Prostate gland (tissue), 2 donors: ENCODE measurements around the gene STARD3NL. TPM values are rescaled to one million over a fixed set of nuclear protein-coding genes. Genes with fewer than 3 reads are reported as not detected.
"Not testable (repeated sequence)": the region's sequence is repeated elsewhere in the genome, so short reads cannot be mapped to it uniquely, and the experiment has no call there.

Experiments
- DNase-seq: peaks from one replicate; pipeline ENCODE4 v3.0.0-alpha.2; 2019; ENCODE audit warnings: low spot score
- H3K27ac ChIP-seq, 2 donors: fragments of 200-600 bp; sonication (generic); 2 replicates each; pipeline ENCODE4 v1.5.1; 2017 to 2019
- H3K27me3 ChIP-seq: fragments of 200-600 bp; sonication (generic); replicated peaks from 2 replicates; pipeline ENCODE4 v1.5.1; 2019; ENCODE audit not compliant: insufficient read depth
- H3K36me3 ChIP-seq, 2 donors: fragments of 200-600 bp; sonication (generic); 1 replicate in 1 of 2; 2 replicates in 1 of 2; pipeline versions ENCODE4 v1.5.1 to v1.8.1; 2017 to 2019
- H3K4me1 ChIP-seq: fragments of 200-600 bp; sonication (generic); replicated peaks from 2 replicates; pipeline ENCODE4 v1.5.1; 2019
- H3K4me3 ChIP-seq, 2 donors: fragments of 200-600 bp; sonication (generic); 2 replicates each; pipeline ENCODE4 v1.5.1; 2017 to 2019
- H3K9me3 ChIP-seq: fragments of 200-600 bp; sonication (generic); 2 replicates; pipeline ENCODE4 v1.5.1; 2017
- POLR2A ChIP-seq: fragments of 450-650 bp; IDR thresholded peaks from one replicate; pipeline ENCODE4 v1.6.1; 2016; ENCODE audit warnings: antibody characterized with exemption, mild to moderate bottlenecking
- POLR2AphosphoS5 ChIP-seq: sonication (generic); formaldehyde crosslinking; IDR thresholded peaks from one replicate; pipeline ENCODE4 v1.6.1; 2017; ENCODE audit warnings: antibody characterized with exemption
- WGBS: methylation state at CpG from one replicate; pipeline ENCODE4 v1.1.5; 2018; 5-methylcytosine and 5-hydroxymethylcytosine counted together
- intact Hi-C: fragments of 100-400 bp; cut with DNase I; formaldehyde crosslinking; loops from one replicate; pipeline ENCODE4 v1.14.2; 2022
- total RNA-seq, 2 donors: library from RNA; depleted of rRNA; stranded (reverse); fragments of >200 nt; gene quantifications; one replicate each; pipeline ENCODE4 v1.1.0, GENCODE V29; 2016
- TF ChIP-seq, protein P1 (sequence below), 4 experiments: fragments of 200-600 bp in 2 of 4; fragments of 450-650 bp in 2 of 4; sonication (generic) in 2 of 4; IDR thresholded peaks; 1 replicate in 3 of 4; 2 replicates in 1 of 4; pipeline ENCODE4 v1.5.1; 2016 to 2019; ENCODE audit warnings: antibody characterized with exemption in 4 of 4, mild to moderate bottlenecking in 2 of 4, moderate library complexity in 2 of 4

STARD3NL gene
- total RNA-seq, 2 donors from 2014 or later, result 49.0 to 78.3 TPM

DNA sequence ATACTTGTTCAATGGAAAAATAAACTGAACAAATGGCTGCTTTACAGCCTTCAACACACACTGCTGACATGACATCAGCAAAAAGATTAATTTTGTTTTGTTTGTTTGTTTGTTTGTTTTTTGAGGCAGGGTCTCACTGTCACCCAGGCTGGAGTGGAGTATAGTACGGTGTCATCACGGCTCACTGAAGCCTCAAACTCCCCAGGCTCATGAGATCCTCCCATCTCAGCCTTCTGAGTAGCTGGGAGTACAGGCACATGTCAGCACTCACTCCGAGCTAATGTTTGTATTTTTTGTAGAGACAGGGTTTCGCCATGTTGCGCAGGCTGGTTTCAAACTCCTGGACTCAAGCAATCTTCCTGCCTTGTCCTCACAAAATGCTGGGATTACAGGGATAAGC lies 84.5 kb downstream of the STARD3NL start:
- no peak for DNase-seq
- H3K27me3 ChIP-seq, result no peaks in the 10 kb centered on the region
- 93% methylated on average over 5 of the region's 5 CpGs for WGBS

DNA sequence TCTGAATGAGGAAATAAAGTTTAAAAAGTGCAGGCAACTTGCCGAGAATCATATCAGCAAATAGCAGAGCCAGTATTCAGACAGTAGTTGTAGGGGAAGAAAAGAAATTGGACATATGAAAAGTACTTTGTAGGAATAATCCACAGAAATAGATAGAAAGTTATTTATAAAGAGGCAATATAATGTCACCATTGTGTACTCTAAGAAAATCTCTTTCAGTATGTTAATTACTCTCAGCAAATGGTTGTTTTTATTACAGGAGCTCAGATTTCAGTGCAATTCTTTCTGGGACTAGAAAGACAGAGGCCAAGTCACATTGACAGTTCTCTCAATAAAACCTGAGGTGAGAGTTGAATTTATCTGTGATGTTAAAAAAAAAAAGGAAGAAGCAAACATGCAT lies 85.2 kb downstream of the STARD3NL start:
- 23% methylated on average over 1 of the region's 1 CpG for WGBS
- intact Hi-C loops, H3K27me3 ChIP-seq, H3K4me1 ChIP-seq, DNase-seq, H3K36me3 ChIP-seq, H3K9me3 ChIP-seq, H3K4me3 ChIP-seq: not testable (repeated sequence)
- peak overlapping the region; percentile 70 to 73 for H3K27ac ChIP-seq
- TF ChIP-seq POLR2AphosphoS5, result peak; percentile 9

More for the DNA sequence above, 84.5 kb downstream of the STARD3NL start:
- TF ChIP-seq POLR2A (no peak), POLR2AphosphoS5 (no peak)
- TF ChIP-seq, protein P1, sequence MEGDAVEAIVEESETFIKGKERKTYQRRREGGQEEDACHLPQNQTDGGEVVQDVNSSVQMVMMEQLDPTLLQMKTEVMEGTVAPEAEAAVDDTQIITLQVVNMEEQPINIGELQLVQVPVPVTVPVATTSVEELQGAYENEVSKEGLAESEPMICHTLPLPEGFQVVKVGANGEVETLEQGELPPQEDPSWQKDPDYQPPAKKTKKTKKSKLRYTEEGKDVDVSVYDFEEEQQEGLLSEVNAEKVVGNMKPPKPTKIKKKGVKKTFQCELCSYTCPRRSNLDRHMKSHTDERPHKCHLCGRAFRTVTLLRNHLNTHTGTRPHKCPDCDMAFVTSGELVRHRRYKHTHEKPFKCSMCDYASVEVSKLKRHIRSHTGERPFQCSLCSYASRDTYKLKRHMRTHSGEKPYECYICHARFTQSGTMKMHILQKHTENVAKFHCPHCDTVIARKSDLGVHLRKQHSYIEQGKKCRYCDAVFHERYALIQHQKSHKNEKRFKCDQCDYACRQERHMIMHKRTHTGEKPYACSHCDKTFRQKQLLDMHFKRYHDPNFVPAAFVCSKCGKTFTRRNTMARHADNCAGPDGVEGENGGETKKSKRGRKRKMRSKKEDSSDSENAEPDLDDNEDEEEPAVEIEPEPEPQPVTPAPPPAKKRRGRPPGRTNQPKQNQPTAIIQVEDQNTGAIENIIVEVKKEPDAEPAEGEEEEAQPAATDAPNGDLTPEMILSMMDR (IDR thresholded peaks at IDR 0.05), result no peak
- intact Hi-C loops, result no loop called here
- Histone ChIP-seq H3K27ac (peak overlapping the region; percentile 70 to 73), H3K4me1 (peaks cover 2% of the 10 kb centered on the region), H3K36me3 (no peaks in the 10 kb centered on the region), H3K9me3 (no peaks in the 10 kb centered on the region), H3K4me3 (no peak overlapping the region)

DNA sequence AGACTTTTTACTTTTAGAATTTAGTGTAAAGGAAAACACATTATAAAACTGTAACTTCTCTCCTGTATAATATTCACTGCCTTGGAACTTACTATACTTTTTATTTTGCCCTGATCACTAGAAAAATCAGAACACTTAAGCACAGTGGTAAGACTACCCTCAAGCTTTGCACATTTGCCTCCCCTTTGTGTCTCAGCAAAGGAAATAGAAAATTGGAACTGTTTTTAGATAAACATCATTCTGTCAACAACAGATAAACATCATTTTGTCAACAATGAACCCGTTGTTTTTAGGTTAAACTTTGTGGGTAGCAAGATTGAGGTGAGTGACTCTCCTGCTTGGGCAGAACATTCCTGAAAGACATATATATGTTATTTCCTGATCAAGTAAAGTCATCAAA lies 86.6 kb downstream of the STARD3NL start:
- H3K36me3 ChIP-seq, H3K4me3 ChIP-seq, H3K9me3 ChIP-seq, DNase-seq, H3K27me3 ChIP-seq, H3K4me1 ChIP-seq, intact Hi-C loops: not testable (repeated sequence)
- WGBS, result 19% methylated on average over 1 of the region's 1 CpG
- peak overlapping the region; percentile 69 to 73 for H3K27ac ChIP-seq

DNA sequence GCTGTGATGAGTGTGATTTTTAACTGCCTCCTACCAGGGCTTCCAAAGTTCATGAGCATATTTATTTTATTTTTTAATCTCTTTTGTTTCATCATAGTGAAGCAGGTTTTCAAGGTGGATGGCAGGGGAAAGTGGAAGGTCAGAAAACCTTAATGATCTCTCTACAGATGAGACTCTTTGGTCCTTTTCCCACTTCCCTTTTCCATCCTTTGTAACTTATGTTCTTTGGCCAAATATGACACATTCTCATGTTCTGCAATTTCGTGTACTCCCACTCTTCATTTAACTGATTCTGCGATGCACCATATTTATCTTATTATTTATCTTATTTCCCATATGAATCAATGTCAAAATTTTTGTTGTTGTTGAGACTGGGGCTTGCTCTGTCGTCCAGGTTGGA lies 87.9 kb downstream of the STARD3NL start:
- WGBS, result 61% methylated on average over 3 of the region's 3 CpGs
- H3K9me3 ChIP-seq, H3K4me3 ChIP-seq, H3K27me3 ChIP-seq, DNase-seq, intact Hi-C loops, H3K4me1 ChIP-seq, H3K36me3 ChIP-seq: not testable (repeated sequence)
- peak overlapping the region; percentile 42 to 73 for H3K27ac ChIP-seq

DNA sequence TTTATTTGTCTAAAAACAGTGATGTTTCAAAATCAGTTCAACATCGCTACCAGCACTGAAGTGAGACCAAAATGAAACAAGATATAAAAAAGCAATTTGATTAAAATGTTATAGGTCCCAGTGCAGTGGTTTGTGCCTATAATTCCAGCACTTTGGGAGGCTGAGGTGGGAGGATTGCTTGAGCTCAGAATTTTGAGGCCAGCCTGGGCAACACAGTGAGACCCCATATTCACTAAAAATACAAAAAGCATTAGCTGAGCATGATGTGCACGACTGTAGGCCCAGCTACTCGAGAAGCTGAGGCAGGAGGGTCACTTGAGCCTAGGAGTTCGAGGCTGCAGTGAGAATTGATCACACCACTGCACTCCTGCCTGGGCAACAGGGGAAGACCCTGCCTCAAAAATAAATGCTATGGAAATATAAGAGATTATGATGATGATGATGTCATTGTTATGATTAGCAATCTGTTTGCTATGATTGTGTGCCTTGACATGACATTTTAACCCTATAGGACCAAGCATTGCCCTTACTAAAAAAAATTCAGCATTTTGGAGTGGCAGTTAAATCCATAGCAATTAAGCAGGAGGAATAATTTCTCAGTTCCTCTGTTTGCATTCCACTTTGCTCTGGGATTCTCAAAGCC lies 91.8 kb downstream of the STARD3NL start:
- H3K27me3 ChIP-seq, DNase-seq, intact Hi-C loops, H3K4me3 ChIP-seq, H3K36me3 ChIP-seq, H3K4me1 ChIP-seq, H3K9me3 ChIP-seq, H3K27ac ChIP-seq: not testable (repeated sequence)
- WGBS, result 97% methylated on average over 4 of the region's 4 CpGs

DNA sequence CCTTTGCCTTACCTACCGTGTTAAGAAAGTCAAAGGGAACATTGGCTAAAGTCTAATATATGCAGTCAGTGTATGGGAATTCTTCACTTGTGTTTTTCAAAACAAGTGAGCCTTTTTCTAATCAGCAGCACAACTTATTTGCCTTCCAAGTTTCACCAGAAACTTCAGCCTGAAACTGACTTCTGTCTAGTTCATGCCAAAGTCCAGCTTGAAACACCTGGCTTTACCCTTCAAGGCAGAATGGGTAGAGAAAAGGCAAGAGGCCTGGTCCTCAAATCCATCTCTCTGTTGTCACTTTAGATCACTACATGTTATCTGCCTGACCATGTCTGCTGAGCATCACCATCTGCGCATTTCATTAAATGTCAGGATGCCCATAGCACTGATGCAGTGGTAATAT lies 92.4 kb downstream of the STARD3NL start:
- 86% methylated on average over 2 of the region's 2 CpGs for WGBS
- H3K36me3 ChIP-seq, H3K27me3 ChIP-seq, H3K4me1 ChIP-seq, H3K4me3 ChIP-seq, intact Hi-C loops, DNase-seq, H3K9me3 ChIP-seq, H3K27ac ChIP-seq: not testable (repeated sequence)

DNA sequence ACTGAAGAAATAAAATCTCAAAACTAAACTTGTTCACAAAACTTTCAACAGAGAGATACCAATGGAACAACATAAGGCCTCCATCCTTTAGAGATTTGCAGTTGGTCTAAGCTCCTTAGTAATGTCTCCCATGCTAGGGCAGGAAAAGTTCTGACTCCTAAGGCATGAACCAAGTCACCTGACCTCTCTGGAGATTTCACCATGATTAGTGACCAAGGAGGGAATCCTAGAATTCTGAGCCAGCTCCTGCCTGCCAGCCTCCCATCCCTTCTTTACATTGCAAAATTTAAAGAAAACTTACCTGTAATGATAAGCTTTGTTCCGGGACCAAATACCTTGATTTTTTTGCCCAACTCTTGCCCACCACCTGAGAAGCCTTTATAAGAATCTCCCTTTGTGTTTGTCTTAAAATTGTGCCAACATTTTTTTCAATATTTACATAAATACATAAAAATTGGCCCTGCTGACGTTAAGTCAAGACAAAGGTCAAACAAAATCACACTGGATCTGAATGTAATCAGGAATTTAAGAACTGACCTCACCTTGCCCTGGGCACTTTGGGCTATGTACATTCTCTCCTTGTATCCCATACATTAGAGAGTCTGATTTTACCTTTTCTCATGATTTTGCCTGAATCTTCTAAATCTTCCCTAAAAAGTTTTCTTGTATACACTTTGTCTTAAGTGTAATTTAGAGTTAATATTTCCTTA lies 95.4 kb downstream of the STARD3NL start, which contains the start of gene TARP:
TARP (minus strand) TSS at position 351 of the 710 bp plus-strand sequence.
- 61% methylated on average over 2 of the region's 2 CpGs for WGBS
- Histone ChIP-seq H3K27ac (peak within 1 kb of the TSS; percentile 14 to 16), H3K4me3 (no peak within 1 kb of the TSS), H3K36me3 (no peaks in the 10 kb centered on the region), H3K4me1 (no peaks in the 10 kb centered on the region), H3K27me3 (no peaks in the 10 kb centered on the region), H3K9me3 (no peaks in the 10 kb centered on the region)
- intact Hi-C loops, result no loop called here
- DNase-seq, result no peak
- TF ChIP-seq, protein P1 (IDR thresholded peaks at IDR 0.05), result no peak
